Measurements from ENCODE around the gene CNPY2. TPM values are rescaled to one million over a fixed set of nuclear protein-coding genes. Genes with fewer than 3 reads are reported as not detected.

CNPY2 gene
- total and polyA plus RNA-seq, 2 of the 13 experiments (the other 11 are each of a cell fraction or from before 2014, with no cell fraction given), result 285 to 356 TPM

DNA sequence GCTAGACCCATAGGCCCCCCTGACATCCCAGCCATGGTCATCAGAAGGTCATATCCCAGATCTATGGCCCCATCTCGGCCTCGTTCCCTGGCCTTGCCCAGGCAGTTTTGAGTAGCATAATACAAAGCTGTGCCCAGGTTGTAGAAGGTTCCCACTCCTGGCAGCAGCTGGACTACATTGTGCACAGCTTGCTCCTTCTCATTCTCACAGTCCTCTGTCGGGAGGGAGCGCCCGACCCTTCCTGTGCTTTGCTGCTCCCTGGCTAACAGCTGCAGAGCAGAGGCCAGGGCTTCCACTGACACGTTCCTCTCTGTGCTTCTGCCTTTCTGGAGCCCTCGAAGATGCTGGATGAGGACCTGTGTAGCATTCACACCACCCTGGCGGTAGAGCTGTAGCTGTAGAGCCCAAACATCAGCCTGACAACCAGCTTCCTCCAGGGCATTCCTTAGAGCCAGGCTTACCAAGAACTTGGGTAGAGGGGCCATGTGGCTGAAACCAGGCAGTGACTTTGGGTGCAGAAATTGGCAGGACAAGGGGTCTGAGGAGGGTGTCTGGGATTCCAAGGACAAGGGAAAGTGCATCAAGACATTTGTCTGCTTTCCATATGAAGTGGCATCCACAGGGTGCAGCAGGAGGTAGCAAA is 45.8 kb upstream of the CNPY2 start:
- FAIRE-seq (no peak), ATAC-seq (peak; percentile 24), DNase-seq (ENCODE audit: low spot score) (no peak)
- Histone ChIP-seq H4K20me1 (ENCODE audit: insufficient read depth, low read length) (no peaks in the 10 kb centered on the region), H3K27ac (ENCODE audit: extremely low read length, insufficient read depth, low read length) (peak overlapping the region; percentile 83), H3K4me1 (ENCODE audit: insufficient read depth, low read length) (peaks cover 78% of the 10 kb centered on the region), H3K27me3 (ENCODE audit: control insufficient read depth in 1 of 2, insufficient read depth in 2 of 2, low read length in 2 of 2) (no peaks in the 10 kb centered on the region), H3K4me3 (replicated peaks in 1 of 3; ENCODE audit: insufficient read depth in 1 of 3, low read depth in 2 of 3, low read length in 3 of 3) (peak overlapping the region; percentile 65 to 94 (median 83)), H3K9ac (ENCODE audit: insufficient read depth, low read depth, low read length) (peak overlapping the region; percentile 62), H2AFZ (ENCODE audit: low read length) (no peak overlapping the region), H3K9me3 (ENCODE audit: low read length) (no peaks in the 10 kb centered on the region), H3K4me2 (ENCODE audit: low read depth, low read length) (peak overlapping the region; percentile 81), H3K36me3 (replicated peaks in 1 of 2; ENCODE audit: control insufficient read depth in 1 of 2, insufficient read depth in 2 of 2, low read length in 2 of 2) (no peaks in the 10 kb centered on the region), H3K79me2 (ENCODE audit: insufficient read depth, low read length) (peaks cover 21% of the 10 kb centered on the region)
- BruUV-seq (replicated peaks), result no TSS peak
- ChIA-PET CTCF (ENCODE audit: low intra/inter-chr PET ratio, low total read pairs) (no interaction called here), POLR2A (interaction anchor here (0.5 to 7.9 kb wide), 13 partner anchors 13 to 140 kb away, joined by 3 to 81 read pairs (median 4); partner anchors contain the start of genes CNPY2, GLS2, PAN2 and RNF41)
- intact Hi-C loops (cut with micrococcal nuclease; ENCODE audit: unreplicated experiment), result loop anchor here (1.0 to 2.0 kb wide), 2 partner anchors 87 to 103 kb away; no protein-coding TSS in a partner anchor
- 39% methylated on average over 2 of the region's 8 CpGs for WGBS (ENCODE audit: low lambda C conversion rate)
- in situ Hi-C loops (cut with HindIII; ENCODE audit: extremely low pct_ligation_motif_present, low pct_unique_long_range_greater_than_20kb), result no loop called here
- 0 out of 2 replicates have a peak, but pooled peaks have one; percentile 47 for TF ChIP-seq ZNF556 (CRISPR knock-in tag; IDR thresholded peaks at IDR 0.05; ENCODE audit: borderline replicate concordance)
- no peak for TF ChIP-seq EP300 (IDR thresholded peaks at IDR 0.05; ENCODE audit: low read depth in 2 of 2, low read length in 2 of 2)
- 0 out of 2 replicates have a peak, but pooled peaks have one; percentile 13 for TF ChIP-seq EP300 (CRISPR knock-in tag; IDR thresholded peaks at IDR 0.05; ENCODE audit: borderline replicate concordance)
- peak; percentile 68; the same call in 1 of the 2 replicates for TF ChIP-seq ZNF430 (CRISPR knock-in tag; IDR thresholded peaks at IDR 0.05)
- TF ChIP-seq, protein P1, sequence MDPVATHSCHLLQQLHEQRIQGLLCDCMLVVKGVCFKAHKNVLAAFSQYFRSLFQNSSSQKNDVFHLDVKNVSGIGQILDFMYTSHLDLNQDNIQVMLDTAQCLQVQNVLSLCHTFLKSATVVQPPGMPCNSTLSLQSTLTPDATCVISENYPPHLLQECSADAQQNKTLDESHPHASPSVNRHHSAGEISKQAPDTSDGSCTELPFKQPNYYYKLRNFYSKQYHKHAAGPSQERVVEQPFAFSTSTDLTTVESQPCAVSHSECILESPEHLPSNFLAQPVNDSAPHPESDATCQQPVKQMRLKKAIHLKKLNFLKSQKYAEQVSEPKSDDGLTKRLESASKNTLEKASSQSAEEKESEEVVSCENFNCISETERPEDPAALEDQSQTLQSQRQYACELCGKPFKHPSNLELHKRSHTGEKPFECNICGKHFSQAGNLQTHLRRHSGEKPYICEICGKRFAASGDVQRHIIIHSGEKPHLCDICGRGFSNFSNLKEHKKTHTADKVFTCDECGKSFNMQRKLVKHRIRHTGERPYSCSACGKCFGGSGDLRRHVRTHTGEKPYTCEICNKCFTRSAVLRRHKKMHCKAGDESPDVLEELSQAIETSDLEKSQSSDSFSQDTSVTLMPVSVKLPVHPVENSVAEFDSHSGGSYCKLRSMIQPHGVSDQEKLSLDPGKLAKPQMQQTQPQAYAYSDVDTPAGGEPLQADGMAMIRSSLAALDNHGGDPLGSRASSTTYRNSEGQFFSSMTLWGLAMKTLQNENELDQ (CRISPR knock-in tag; IDR thresholded peaks at IDR 0.05; ENCODE audit: borderline replicate concordance), result peak; percentile 32; the same call in 1 of the 2 replicates
- 0 out of 2 replicates have a peak, but pooled peaks have one; percentile 23 for TF ChIP-seq STAT5B (CRISPR knock-in tag; IDR thresholded peaks at IDR 0.05)
- TF ChIP-seq ZBTB38 (CRISPR knock-in tag; IDR thresholded peaks at IDR 0.05), result peak; percentile 86
- TF ChIP-seq, protein P2, sequence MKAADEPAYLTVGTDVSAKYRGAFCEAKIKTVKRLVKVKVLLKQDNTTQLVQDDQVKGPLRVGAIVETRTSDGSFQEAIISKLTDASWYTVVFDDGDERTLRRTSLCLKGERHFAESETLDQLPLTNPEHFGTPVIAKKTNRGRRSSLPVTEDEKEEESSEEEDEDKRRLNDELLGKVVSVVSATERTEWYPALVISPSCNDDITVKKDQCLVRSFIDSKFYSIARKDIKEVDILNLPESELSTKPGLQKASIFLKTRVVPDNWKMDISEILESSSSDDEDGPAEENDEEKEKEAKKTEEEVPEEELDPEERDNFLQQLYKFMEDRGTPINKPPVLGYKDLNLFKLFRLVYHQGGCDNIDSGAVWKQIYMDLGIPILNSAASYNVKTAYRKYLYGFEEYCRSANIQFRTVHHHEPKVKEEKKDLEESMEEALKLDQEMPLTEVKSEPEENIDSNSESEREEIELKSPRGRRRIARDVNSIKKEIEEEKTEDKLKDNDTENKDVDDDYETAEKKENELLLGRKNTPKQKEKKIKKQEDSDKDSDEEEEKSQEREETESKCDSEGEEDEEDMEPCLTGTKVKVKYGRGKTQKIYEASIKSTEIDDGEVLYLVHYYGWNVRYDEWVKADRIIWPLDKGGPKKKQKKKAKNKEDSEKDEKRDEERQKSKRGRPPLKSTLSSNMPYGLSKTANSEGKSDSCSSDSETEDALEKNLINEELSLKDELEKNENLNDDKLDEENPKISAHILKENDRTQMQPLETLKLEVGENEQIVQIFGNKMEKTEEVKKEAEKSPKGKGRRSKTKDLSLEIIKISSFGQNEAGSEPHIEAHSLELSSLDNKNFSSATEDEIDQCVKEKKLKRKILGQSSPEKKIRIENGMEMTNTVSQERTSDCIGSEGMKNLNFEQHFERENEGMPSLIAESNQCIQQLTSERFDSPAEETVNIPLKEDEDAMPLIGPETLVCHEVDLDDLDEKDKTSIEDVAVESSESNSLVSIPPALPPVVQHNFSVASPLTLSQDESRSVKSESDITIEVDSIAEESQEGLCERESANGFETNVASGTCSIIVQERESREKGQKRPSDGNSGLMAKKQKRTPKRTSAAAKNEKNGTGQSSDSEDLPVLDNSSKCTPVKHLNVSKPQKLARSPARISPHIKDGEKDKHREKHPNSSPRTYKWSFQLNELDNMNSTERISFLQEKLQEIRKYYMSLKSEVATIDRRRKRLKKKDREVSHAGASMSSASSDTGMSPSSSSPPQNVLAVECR (CRISPR knock-in tag; IDR thresholded peaks at IDR 0.05; ENCODE audit: borderline replicate concordance), result 0 out of 2 replicates have a peak, but pooled peaks have one; percentile 16
- TF ChIP-seq PAX8 (CRISPR knock-in tag; IDR thresholded peaks at IDR 0.05; ENCODE audit: borderline replicate concordance), result no peak

Data from HepG2 (cell line).